IPS-NIHi7 (cell line): ENCODE measurements around the gene RIC8A.
"Not testable (repeated sequence)": the region's sequence is repeated elsewhere in the genome, so short reads cannot be mapped to it uniquely, and the experiment has no call there.

Experiments
- DNase-seq: peaks from one replicate; pipeline ENCODE4 v3.0.0; 2012; ENCODE audit warnings: mixed read lengths; ENCODE audit errors: extremely low spot score

The RIC8A gene

DNA sequence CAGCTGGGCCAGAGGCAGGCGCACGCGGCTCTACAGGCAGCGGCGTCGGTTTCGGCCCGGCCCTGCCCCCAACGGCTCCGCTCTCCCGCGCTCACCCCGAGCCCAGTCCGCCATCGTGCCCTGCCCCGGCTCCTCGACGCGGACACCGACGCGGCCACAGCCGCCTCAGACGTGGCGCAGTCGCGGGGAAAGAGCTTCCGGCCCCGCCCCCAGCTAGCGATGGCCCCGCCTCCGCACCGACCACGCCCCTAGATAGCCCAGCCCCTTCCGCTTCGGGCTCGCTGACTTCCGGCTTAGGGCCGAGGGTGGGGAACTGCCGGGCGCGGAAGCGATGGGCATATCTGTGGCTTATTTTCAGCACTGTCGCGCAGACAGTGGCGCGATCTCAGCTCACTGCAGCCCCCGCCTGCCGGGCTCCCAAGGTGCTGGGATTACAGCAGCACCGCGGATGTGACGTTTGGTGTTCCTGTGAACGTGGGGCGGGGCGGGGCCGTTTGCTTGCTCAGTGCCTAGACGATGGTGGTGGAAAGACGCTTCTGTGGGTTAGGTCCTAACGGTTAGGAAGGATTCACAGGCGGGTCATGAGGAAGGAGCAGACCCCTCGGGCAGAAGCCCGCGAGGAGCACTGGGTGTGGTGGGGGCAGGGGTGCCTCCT, at the start of gene RIC8A, which contains the start of gene BET1L:
Gene RIC8A (plus strand): TSS at position 501 of the 655 bp plus-strand sequence. CDS start 1,147 bp downstream, outside the sequence.
Gene BET1L (minus strand): TSS at position 192 of the 655 bp plus-strand sequence. CDS start 78 bp downstream, at position 114.
- peak; percentile 99 for DNase-seq

DNA sequence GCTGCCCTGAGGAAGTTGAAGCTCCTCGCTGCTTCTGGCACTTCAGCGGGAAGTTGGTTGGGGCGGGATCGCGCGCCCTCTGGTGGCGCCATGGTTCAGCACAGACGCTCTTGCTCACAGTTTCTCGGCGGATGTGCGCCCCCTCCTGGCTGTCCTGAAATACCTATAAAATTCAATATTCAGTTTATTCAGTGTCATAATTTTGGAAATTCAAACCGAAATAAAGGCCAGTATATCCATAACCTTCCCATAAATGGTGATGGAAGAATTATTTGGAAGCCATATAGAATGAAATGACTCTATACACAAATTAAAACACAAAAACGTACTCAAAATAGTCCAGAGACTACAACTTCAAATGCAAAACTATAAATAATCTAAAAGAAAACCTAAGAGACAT, 27.3 kb upstream of the RIC8A start:
- DNase-seq: not testable (repeated sequence)

DNA sequence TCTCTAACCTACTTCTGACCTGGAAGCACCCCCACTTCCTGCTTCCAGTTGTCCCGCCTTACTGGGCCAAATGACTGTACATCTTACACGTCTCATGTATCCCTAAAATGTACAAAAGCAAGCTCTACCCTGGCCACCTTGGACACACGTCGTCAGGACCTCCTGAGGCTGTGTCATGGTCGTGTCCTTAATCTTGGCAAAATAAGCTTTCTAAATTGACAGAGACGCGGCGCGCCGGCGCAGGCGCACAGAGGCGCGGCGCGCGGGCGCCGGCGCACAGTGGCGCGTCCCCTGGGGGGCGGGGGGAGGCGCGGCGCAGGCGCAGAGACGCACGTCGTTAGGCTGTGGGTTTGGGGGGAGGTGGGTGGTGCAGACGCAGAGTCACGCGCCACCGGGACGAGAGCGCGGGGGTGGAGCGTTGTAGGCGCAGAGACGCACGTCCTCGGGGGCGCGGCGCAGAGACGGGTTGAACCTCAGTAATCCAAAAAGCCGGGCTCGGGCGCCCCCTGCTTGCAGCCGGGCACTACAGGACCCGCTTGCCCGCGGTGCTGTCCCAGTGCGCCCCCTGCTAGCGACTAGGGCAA, 18.2 kb upstream of the RIC8A start:
- not testable (repeated sequence) for DNase-seq

DNA sequence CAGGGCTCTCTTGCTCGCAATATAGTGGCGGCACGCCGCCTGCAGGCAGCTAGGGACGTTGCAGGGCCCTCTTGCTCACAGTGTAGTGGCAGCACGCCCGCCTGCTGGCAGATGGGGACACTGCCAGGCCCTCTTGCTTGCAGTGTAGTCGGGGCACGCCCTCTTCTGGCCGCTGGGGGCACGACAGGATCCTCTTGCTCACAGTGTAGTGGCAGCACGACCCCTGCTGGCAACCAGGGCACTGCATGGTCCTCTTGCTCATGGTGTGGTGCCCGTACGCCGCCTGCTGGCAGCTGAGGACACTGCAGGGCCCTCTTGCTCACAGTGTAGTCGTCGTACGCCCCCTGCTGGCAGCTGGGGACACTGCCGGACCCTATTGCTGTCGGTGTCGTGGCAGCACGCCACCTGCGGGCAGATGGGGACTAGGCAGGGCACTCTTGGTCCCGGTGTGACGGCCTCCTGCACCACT, 17.6 kb upstream of the RIC8A start:
- DNase-seq: not testable (repeated sequence)

DNA sequence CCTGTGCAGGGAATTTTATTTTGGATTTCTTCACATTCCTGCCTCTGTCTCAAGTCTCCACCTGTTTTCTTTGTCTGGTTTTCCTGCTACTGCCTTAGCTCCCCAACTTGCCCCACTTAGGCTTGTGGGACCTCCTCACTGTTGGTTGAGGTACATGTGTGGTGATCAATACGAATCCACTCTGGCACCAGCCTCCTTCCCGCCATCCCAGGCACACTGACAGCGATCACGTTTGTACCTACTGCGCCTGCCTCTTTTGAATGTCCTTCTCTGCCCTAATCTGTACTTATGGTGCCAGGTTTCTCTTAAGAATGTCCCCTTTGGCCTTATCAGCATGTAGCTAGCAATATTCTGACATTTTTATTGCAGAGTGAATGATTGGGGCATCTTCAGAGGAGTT, 17.0 kb upstream of the RIC8A start:
- DNase-seq: not testable (repeated sequence)

DNA sequence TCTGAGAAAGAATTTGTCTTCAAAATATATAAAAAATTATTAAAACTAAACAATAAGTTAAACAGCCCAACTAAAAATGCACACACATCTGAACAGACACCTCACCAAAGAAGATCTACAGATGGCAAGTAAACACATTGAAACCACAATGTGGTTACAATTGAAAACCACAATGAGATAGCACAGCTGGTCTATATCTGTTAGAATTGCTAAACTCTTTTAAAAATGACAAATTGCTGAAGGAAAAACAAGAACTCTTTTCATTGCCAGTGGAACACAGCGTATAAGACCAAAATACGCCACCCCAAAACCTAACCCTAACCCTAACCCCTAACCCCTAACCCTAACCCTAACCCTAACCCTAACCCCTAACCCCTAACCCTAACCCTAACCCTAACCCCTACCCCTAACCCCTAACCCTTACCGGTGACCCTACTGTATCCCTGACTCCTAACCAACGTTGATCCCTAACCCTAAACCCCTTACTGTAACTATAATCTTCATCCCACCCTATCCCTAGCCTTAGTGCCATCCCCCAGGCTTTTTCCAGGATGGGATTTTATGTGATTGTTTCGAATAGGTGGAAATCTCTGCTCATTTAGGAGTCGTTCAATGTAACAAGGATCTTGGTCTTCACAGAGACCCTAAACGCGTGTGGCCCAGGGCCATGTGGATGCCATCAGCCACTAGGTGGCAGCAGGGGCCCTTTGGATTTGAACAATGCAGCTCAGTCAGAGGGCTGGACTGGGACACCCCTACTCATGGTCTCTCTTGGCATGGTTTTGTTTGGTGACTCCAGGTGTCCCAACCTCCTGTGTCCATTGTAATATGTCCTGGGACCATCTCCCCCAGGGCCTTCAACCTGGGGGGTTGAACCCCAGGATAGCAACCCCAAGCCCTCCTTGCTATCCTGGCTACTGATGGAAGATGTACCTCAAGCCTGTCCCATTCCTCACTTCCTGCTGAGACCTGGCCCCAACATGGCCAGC, 15.7 kb upstream of the RIC8A start:
- DNase-seq: not testable (repeated sequence)

DNA sequence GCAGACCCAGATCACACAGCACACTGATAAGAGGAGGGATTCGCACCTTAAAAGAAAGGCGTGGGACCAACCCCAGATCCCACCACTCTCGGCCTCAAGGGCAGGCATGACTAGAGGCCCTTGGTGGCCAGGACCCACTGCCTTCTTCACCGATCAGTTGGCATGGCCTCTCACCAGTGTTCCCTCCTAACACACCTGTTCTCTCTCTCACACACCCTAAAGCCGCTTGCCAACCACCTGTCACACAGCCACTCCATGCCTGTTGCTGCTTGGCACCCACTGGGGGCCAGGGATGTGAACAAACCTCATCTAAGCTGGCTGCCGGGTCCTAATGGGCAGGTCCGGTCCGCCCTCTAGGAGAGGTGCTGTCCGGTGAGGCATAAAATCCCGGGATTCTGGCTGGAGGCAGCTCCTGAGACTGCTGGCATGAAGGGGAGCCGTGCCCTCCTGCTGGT, 14.8 kb upstream of the RIC8A start, which contains the start of gene SCGB1C1:
Gene SCGB1C1 (plus strand): TSS at position 405 of the 455 bp plus-strand sequence. CDS start 22 bp downstream, at position 427.
- not testable (repeated sequence) for DNase-seq

DNA sequence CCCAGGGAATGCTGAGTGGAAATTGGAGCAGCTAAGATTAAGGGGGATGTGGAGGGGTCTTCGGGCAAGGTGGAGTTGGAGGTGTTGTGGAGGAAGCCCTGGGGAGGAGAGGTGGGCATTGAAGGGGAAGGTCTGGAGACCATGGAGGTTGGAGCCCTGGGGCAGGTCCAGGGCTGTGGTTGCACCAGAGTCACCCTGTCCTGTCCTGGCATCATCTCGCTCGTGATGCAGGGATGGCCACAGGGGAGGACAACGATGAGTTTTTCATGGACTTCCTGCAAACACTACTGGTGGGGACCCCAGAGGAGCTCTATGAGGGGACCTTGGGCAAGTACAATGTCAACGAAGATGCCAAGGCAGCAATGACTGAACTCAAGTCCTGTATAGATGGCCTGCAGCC, 14.0 kb upstream of the RIC8A start:
- not testable (repeated sequence) for DNase-seq

DNA sequence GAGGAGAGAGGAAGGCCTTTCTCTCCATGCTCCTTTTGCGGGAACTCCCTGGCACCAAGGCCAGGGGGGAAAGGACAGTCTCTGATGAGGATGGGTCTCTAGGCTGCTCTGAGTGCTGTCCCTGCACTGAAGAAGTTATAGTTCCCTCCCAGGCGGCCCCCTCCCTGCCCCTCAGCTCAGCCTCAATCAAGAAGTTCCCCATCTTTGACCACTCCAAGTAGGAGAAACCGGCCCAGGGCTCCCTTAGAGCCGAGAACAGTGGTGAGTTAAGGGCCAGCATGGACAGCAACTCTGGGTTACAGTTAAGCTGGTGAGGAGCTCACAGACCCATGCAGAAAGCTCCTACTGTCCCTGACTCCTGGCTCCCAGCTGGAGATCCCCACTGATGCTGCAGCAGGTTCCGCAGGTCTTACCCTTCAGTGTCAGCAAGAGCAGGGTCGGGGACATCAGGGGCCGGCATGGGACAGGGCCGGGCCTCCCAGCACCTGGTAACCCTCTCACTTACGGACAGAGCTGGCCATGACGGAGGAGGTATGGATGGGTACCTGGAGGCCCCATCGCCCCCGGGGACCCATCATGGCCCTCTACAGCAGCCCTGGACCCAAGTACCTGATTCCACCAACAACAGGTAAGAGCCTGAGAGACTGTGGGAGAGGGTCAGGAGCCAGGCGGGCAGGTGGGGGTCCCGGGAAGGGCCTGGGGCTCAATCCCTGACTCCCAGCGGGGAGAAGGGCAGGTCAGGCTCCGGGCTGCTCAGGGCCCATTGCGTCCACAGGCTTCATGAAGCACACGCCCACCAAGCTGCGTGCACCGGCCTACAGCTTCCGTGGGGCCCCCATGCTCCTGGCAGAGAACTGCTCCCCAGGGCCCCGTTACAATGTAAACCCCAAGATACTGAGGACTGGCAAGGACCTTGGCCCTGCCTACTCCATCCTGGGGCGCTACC, 10.4 kb upstream of the RIC8A start:
- DNase-seq: no peak

DNA sequence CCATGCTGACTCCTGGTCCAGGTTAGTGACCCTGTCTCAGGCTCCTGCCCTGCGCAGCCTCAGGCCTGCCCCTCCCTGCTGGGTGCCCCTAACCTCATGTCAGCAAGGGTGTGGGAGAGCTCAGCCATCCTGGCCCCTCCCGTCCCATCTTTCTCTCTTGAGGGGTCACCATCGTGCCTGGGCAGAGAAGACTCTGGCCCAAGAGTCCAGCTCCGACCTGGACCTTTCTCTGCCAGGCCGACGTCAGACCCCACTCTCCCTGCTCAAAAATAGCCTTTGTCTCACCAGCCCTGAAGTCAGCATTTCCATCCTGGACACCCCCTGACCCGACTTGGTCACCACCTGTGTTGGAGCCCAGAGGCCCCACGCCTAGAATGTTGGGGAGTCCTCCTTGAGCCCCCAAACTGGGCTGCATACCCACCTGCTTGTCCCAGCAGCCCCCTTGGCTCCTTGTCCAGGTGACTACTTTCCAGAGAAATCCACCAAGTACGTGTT, 9.7 kb upstream of the RIC8A start:
- no peak for DNase-seq

DNA sequence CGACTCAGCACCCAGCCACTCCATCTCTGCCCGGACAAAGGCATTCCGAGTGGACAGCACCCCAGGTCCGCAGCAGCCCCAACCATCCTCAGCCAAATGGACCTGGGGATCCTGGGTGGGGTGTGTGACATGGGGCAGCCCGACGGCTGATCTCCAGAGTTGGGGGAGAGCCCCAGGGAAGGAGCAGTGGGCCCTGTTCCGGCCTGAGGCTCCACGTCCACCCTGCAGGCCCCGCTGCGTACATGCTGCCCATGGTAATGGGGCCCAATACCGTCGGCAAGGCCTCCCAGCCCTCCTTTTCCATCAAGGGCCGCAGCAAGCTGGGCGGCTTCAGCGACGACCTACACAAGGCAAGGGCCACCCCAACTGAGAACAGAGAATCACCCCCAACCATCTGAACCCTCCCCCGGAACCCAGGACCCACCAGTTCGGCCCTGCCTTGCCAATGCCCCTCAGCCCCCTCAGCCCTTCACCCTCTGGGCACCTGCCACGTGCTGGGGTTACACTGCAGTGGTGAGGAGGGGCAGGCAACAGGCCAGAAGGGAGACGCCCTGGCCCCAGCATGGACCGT, 9.2 kb upstream of the RIC8A start:
- no peak for DNase-seq

DNA sequence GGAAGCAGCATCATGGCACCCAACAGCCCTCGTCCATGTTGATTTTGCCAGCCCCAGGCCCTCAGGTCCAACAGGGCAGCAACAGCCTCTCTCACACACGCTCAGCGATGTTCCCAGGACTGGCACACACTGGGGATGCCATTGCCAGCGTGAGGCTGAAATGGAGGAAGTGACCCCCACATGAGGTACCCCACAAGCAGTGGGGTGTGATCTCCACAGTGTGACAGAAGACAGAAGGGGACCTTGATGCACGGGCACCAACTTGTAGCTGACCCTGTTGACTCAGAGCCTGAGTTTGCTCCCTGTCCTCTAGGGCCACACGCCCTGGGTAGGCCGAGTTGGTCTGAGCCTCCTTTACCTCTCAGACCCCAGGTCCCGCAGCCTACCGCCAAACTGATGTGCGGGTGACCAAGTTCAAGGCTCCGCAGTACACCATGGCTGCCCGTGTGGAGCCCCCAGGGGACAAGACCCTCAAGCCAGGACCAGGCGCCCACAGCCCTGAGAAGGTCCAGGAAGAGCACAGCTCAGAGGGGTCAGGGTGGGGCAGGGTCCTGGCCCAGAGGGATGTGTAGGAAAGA, 8.4 kb upstream of the RIC8A start:
- no peak for DNase-seq

DNA sequence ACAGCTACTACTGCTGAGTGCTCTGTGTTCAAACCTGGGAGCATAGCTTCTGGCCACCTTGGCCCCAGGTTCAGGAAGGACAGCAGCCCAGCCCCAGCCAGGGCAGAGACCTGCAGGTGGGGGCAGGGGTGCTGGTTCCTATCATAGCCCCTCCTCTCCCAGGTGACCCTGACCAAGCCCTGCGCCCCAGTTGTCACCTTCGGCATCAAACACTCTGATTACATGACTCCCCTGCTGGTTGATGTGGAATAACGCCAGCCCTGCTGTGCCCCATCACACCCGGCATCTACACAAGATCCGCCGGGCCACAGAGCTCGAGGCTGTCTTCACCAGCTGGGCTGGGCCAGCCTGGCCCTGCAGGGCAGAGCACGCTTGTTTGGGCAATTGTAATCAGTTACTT, 7.7 kb upstream of the RIC8A start:
- no peak for DNase-seq

DNA sequence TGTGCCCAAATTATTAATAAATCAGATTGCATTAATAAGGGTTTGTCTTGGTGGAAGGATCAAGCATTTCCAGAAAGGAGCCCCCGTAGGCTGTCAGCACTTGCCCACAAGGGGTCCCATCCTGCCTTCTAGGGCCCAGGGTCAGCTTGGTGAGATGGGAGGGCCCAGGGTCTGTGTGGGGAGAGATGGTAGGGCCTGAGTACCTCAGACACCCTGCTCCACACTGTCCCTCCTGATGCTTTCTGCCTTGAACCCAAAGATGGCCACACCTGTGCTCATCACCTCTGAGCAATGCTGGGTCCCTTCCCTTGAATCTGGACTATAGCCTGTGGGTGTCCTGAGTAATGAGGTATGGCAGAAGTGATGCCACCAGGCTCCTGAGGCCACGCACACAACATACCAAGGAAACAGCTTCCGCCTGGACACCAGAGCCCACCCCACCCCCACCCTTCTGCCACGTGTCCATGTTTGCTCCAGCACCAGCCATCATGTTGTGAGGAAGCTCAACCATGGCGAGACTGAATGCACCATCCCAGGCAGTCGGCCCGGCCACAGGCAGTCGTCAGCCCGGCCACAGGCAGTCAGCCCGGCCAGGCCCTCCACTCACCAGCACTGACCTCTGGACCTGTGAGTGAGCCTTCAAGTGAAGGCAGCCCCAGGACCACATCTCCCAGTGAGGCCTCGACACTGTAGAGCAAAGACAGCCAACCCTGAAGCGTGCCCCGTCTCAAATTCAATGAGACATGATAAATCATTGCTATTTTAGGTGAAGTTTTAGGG, 7.1 kb upstream of the RIC8A start:
- DNase-seq: no peak

DNA sequence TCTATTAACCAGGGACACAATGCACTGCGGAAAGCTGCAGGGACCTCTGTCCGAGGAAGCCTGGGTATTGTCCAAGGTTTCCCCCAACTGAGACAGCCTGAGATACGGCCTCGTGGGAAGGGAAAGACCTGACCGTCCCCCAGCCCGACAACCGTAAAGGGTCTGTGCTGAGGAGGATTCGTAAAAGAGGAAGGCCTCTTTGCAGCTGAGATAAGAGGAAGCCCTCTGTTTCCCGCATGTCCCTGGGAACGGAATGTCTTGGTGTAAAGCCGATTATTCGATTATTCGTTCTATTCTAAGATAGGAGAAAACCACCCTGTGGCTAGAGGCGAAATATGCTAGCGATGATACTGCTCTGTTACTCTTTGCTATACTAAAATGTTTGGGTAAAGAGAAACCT, 5.5 kb upstream of the RIC8A start:
- DNase-seq: no peak

DNA sequence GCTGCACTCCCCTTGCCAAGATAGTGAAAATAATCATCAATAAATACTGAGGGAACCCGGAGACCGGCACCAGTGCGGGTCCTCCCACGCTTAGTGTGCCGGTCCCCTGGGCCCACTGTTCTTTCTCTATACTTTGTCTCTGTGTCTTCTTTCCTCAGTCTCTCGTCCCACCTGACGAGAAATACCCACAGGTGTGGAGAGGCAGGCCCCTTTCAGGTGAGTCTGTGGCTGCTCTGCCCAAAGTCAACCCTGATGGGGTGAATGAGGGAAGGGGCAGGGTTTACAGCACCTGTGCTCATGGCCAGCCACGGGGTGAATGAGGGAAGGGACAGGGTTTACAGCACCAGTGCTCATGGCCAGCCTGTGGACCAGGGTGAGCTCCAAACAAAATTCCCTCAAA, 5.0 kb upstream of the RIC8A start:
- no peak for DNase-seq

DNA sequence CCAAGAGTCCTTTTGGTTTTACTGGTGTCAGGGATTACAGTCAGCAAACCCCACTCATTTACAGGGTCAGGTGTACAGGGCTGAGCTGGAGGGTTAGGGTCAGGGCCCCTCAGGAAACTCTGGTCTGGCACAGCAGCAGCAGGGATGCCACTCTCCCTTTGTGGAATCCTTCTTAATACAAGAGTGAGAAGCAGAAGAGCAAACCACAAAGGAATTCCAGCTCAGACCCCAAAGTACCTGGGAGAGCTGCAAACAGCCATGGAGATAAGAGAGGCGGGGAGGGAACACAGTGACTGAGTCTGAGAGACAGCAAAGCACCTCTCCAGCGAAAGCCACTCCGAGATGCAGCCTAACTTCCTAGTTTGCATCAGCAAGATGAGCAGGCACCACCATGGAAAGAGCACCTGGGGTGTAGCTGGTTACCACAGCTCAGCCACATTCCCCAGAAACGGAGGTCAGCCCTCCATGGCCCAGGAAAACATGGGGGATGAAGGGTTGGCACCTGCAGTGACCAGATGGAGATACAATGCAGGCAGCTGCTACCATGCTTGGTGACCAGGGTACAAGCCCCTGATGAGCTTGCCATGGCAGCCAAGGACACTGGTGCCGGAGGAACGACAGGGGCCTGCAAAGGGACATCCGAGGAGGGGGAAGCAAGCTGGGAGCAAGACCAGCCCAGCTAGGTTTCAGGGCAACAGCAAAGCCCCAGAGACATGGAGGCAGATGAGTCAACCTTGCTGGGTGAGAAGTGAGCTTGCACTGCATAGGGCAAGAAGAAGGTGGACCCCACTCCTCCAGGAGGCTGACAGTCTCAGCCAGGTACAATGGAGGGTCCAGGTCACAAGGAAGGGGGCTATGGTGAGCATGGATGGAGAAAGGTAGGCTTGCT, 4.2 kb upstream of the RIC8A start:
- DNase-seq: no peak
